GM12865 (cell line): Measurements from ENCODE around the gene TMED9.

Experiments
- DNase-seq: peaks from one replicate; pipeline ENCODE4 v3.0.0; 2010; ENCODE audit warnings: low read depth
- H3K4me3 ChIP-seq: 2 replicates; pipeline ENCODE4 v1.5.1; 2011; ENCODE audit warnings: mild to moderate bottlenecking, low read depth, low read length, control low read depth
- TF ChIP-seq, protein P1 (sequence below): IDR thresholded peaks from 2 replicates; pipeline ENCODE4 v1.5.1; 2011; ENCODE audit warnings: low read length, control low read depth, low read depth, inconsistent platforms; ENCODE audit not compliant: insufficient read depth; ENCODE audit errors: missing control alignments

Gene TMED9

GRCh38 chr5:177594071-177594470, 2.1 kb downstream of the TMED9 start:
- DNase-seq, result no peak
- TF ChIP-seq, protein P1, sequence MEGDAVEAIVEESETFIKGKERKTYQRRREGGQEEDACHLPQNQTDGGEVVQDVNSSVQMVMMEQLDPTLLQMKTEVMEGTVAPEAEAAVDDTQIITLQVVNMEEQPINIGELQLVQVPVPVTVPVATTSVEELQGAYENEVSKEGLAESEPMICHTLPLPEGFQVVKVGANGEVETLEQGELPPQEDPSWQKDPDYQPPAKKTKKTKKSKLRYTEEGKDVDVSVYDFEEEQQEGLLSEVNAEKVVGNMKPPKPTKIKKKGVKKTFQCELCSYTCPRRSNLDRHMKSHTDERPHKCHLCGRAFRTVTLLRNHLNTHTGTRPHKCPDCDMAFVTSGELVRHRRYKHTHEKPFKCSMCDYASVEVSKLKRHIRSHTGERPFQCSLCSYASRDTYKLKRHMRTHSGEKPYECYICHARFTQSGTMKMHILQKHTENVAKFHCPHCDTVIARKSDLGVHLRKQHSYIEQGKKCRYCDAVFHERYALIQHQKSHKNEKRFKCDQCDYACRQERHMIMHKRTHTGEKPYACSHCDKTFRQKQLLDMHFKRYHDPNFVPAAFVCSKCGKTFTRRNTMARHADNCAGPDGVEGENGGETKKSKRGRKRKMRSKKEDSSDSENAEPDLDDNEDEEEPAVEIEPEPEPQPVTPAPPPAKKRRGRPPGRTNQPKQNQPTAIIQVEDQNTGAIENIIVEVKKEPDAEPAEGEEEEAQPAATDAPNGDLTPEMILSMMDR, result no peak
- H3K4me3 ChIP-seq, result no peak overlapping the region

DNA sequence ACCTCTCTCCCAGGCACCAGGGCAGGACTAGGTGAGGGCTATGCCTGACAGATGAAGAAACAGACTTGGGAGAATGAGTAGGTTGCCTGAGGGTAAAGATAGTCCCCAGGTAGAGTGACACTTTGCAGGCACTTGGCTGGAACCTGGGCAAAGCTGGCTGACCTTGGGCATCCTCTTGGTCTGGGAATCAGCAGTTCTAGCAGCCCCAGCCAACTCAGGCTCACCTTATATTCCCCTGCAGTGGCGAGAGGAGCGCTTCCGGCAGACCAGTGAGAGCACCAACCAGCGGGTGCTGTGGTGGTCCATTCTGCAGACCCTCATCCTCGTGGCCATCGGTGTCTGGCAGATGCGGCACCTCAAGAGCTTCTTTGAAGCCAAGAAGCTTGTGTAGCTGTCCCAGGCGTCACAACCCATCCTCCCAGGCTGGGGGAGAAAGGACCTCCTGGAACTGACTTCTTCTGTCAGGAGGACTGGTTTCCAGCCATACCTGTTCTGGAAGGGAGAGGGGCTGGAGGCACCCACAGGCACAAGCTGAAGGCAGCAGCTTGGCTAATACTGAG, 3.1 kb downstream of the TMED9 start:
- no peak overlapping the region for H3K4me3 ChIP-seq
- TF ChIP-seq, protein P1, result no peak
- DNase-seq, result no peak

DNA sequence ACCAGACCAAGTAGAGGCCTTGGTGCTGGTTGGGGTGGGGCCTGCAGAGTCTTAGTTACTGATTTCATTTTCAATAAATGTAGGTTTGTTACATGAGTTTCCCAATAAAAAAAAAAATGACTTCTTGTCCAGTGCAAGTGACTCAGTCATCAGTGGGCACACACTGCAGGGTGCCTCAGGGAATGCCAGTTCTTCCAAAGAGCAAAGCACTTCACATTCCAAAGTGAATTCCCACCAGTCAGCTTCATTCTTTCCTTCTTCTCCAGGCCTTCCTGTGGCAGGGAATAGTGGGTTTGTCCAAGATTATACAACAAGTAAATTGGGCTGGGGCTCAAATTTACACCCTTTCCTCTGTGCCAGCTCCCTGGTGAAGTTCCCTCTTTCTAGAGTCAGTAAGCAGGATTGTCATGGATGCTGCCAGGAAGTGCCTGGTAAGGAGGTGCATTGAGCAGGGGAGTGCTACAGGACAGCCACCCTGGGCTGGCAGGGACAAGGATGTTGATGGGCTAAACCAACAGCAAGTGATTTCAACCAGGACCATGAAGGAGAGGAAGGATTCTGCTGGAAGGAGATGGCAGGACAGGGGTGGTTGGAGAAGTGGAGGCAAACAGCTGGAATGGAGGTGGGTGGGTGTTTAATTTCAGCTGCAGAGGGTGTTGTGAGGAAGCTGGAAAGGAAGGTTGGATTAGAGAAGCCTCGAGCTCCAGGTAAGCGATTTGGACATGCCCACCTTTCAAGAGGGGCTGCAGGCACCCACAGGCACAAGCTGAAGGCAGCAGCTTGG, 4.2 kb downstream of the TMED9 start:
- H3K4me3 ChIP-seq, result no peak overlapping the region
- DNase-seq, result no peak
- TF ChIP-seq, protein P1, result no peak

DNA sequence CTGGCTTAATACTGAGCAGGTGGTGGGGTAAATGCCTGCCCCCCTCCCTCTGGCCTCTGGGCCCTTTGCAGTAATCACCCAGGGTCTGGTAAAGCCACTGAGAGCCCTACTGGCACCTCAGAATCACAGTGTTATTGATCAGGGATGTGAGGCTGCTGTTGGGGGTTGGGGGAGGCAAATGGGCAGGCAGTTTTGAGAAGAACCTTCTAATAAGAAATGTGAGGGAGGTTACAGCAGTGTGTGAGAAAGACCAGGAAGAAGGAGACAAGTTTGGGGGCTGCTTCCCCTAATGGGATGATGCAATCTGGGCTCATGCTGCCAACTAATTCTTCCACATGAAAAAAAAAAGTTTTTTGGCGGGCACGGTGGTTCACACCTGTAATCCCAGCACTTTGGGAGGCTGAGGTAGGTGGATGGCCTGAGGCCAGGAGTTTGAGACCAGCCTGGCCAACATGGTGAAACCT, 4.8 kb downstream of the TMED9 start:
- TF ChIP-seq, protein P1, result no peak
- DNase-seq, result no peak

DNA sequence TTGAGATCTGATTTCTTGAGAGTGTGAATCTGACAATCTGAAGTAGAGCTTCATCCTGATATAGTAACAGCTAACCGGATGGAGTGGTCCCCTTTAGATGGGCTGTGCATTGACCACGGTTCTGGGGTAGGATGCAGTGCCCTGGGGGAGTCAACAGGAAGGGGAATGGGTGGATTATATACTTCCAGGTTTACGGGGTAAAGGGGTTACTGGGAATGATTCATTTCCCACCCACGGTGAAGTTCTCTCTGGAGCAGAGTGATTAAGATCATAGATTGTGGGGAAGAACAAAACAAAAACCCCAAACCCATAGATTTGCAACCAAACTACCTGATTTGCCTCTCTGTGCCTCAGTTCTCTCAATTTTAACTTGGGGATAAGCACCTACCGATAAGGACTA, 6.5 kb downstream of the TMED9 start:
- DNase-seq, result no peak
- TF ChIP-seq, protein P1, result no peak
- no peak overlapping the region for H3K4me3 ChIP-seq

More for the DNA sequence above, 4.8 kb downstream of the TMED9 start:
- no peak overlapping the region for H3K4me3 ChIP-seq

DNA sequence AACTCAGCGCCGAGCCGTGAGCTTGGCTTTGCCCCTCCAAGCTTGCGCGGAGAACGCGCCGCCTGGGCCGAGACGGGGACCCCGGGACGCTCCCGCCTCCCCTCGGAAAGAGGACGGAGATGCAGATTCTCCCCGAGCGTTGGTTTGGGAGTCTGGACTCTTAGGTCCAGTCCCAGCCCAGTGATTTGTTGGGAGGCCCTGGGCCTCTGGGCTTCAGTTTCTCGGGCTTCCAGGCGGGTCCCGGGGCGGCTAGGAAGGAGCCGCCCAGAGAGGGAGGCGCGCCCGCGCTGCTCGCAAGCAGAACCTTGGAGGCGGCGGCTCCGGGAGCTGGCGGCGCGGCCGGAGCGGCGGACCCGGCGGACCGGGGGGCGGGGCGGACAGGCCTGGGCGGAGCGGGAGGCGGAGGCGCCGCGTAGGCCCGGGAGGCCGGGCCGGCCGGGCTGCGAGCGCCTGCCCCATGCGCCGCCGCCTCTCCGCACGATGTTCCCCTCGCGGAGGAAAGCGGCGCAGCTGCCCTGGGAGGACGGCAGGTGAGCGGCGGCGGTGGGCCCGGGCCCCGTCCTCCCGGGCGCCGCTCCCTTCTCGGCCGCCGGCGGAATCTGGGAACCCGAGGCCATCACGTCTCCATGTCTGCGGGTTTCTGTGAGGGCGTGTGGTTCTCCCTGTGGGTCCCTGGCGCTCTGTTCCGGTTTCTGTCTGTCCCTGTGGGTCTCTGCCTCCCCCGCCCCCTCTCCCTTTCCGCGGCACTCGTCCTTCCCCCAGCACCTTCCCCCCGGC, 7.9 kb downstream of the TMED9 start, which contains the start of gene B4GALT7:
Gene B4GALT7, plus strand, starts transcription at position 402 of the 777 bp plus-strand sequence. Its CDS starts 79 bp downstream, at position 481.
- peak; percentile 92 for DNase-seq
- TF ChIP-seq, protein P1, result no peak
- peak within 1 kb of the TSS; percentile 79 for H3K4me3 ChIP-seq
